Activated CD8-positive, alpha-beta memory T cell treated with anti-CD3 and anti-CD28 coated beads, Interleukin-2, amount 10 ng/mL, durations not matched to agents 7 days and 5 days (primary cell): Measurements from ENCODE around the gene C1orf167. TPM values are rescaled to one million over a fixed set of nuclear protein-coding genes. Genes with fewer than 3 reads are reported as not detected.

Experiments
- ATAC-seq: fragments of 150-1000 bp; cut with Tn5 transposase; one replicate; pipeline ENCODE4 v1.10.0; 2021; ENCODE audit warnings: moderate library complexity
- CTCF ChIA-PET: fragments of 350-600 bp; sonication (Branson Sonifier 250); formaldehyde crosslinking; loops from one replicate; lab custom pipeline; 2021; ENCODE audit warnings: antibody characterized with exemption; lab: Charles Lee
- DNase-seq: peaks from one replicate; pipeline ENCODE4 v3.0.0-alpha.2; 2020
- H3K27ac Mint-ChIP-seq: one replicate; pipeline ENCODE4 v1.8.0; 2021; ENCODE audit warnings: mild to moderate bottlenecking, mixed read lengths
- H3K27me3 Mint-ChIP-seq: one replicate; pipeline ENCODE4 v1.8.0; 2021; ENCODE audit warnings: mixed read lengths
- H3K36me3 Mint-ChIP-seq: one replicate; pipeline ENCODE4 v1.8.0; 2021; ENCODE audit warnings: mild to moderate bottlenecking, mixed read lengths
- H3K4me1 Mint-ChIP-seq: one replicate; pipeline ENCODE4 v1.8.0; 2021; ENCODE audit warnings: mixed read lengths
- H3K4me3 Mint-ChIP-seq: one replicate; pipeline ENCODE4 v1.8.0; 2021; ENCODE audit warnings: mild to moderate bottlenecking, moderate library complexity, mixed read lengths
- H3K9me3 Mint-ChIP-seq: one replicate; pipeline ENCODE4 v1.8.0; 2022; ENCODE audit warnings: low read depth, mixed read lengths
- total RNA-seq, 2 experiments: library from RNA; stranded (reverse); gene quantifications; one replicate each; pipeline ENCODE4 v1.2.3, GENCODE V29; 2021

The C1orf167 gene
- total RNA-seq, 2 experiments from 2014 or later = not detected

DNA sequence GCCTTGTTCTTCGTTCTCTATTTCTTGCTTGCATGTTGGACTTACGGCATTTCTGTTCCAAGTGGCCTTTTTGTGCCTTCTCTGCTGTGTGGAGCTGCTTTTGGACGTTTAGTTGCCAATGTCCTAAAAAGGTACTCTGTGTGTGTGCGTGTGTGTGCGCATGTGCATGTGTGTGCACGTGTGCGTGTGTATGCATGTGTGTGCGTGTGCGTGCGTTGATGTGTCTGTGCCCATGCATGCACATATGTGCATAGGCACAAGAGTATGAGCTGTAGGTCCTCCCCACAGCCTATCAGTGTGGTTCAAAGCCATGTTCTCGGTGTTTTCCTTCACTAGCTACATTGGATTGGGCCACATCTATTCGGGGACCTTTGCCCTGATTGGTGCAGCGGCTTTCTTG lies 71.9 kb downstream of the C1orf167 start:
- Mint-ChIP-seq H3K9me3 (no peaks in the 10 kb centered on the region), H3K36me3 (peaks cover 13% of the 10 kb centered on the region), H3K4me1 (no peaks in the 10 kb centered on the region), H3K4me3 (no peak overlapping the region), H3K27ac (no peak overlapping the region), H3K27me3 (no peaks in the 10 kb centered on the region)
- CTCF ChIA-PET = no interaction called here
- no peak for ATAC-seq
- no peak for DNase-seq

DNA sequence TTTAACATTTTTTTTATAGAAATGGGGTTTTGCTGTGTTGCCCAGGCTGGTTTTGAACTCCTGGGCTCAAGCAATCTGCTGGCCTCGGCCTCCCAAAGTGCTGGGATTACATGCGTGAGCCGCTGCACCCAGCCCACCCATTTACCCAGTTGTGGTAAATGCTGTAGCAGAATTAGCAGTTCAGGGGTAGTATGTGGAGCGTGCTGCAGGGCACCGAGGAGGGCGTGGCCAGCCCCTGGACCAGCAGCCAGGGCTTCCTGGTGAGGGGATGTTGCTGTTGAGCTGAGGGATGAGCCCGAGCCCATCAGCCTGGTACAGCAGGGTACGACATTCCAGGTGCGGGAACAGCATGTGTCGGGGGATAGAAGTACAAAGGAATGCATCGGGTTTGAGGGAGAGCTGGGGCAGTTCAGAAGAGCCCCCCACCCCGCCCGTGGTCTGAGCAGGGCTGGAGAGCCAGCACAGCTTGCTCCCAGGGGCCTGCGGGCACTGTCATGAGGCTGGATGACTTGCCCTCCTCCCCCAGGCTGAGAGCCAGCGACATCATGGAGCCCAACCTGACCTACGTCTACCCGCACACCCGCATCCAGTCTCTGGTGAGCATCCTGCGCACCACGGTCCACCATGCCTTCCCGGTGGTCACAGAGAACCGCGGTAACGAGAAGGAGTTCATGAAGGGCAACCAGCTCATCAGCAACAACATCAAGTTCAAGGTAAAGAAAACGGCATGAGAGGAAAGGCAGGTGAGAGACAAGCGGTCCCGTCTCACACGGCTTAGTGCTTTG lies 73.6 kb downstream of the C1orf167 start:
- H3K4me3 Mint-ChIP-seq = no peak overlapping the region
- no peak for DNase-seq
- CTCF ChIA-PET = interaction anchor here (1.9 kb wide), 1 partner anchor 57 kb away, joined by 7 read pairs; no protein-coding TSS in a partner anchor
- no peaks in the 10 kb centered on the region for H3K9me3 Mint-ChIP-seq
- H3K27ac Mint-ChIP-seq = no peak overlapping the region
- no peak for ATAC-seq
- H3K36me3 Mint-ChIP-seq = peaks cover 9% of the 10 kb centered on the region
- H3K27me3 Mint-ChIP-seq = no peaks in the 10 kb centered on the region
- H3K4me1 Mint-ChIP-seq = no peaks in the 10 kb centered on the region

DNA sequence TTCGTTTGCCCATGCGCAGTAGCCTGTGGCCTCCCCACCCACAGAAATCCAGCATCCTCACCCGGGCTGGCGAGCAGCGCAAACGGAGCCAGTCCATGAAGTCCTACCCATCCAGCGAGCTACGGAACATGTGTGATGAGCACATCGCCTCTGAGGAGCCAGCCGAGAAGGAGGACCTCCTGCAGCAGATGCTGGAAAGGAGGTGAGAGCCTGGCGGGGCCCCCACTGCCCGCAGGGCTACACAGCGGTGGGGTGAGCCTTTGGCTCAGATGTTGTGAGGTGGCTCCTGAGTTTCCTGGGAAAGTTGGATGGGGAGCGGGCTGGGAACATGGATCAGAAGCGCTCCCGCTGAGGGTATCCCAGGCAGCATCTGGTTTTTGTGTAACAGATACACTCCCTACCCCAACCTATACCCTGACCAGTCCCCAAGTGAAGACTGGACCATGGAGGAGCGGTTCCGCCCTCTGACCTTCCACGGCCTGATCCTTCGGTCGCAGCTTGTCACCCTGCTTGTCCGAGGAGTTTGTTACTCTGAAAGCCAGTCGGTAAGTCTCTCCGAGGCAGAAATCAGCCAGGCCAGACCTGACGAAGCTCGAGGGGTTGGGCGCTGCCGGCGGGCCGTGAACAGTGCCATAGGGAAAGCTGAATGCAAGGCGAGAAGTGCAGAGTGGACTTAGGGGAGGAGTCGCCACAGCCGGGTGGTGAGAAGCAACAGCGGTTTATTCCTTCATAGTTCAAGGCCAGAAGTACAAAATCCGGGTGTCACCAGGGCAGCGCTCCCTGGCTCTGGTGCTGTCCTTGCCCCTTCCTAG lies 75.2 kb downstream of the C1orf167 start:
- Mint-ChIP-seq H3K36me3 (peaks cover 12% of the 10 kb centered on the region), H3K27me3 (no peaks in the 10 kb centered on the region), H3K9me3 (no peaks in the 10 kb centered on the region), H3K27ac (no peak overlapping the region), H3K4me1 (no peaks in the 10 kb centered on the region), H3K4me3 (no peak overlapping the region)
- DNase-seq = no peak
- CTCF ChIA-PET = interaction anchor here (1.2 to 3.7 kb wide), 9 partner anchors 10 to 194 kb away, joined by 3 to 21 read pairs (median 7); no protein-coding TSS in a partner anchor
- ATAC-seq = no peak

DNA sequence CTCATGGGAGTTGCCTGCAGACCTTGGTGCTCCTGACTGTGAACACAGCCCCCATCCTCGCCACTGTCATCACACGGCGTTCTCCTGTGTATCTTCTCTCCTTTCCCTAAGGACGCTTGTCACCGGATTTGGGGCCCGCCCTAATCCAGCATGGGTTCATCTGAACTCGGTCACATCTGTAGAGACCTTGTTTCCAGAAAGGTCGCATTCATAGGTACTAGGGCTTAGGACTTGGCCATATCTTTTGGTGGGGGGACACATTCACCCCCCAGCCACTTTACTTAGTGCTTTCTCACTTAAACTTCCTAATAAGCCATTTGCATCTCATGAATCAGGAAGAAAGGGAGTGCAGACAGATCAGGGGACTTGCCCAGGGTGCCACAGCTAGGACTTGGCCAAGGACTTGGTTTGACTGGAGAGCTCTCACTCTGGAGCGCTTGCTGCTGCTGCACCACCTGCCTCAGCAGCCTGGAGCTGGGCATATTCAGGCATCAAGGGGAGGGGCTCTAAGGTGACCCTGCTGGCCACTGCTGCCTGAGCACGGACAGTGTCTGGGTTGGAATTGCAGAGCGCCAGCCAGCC lies 75.9 kb downstream of the C1orf167 start:
- ATAC-seq (no peak), DNase-seq (no peak)
- Mint-ChIP-seq H3K36me3 (peaks cover 12% of the 10 kb centered on the region), H3K4me3 (no peak overlapping the region), H3K27ac (no peak overlapping the region), H3K9me3 (no peaks in the 10 kb centered on the region), H3K27me3 (no peaks in the 10 kb centered on the region), H3K4me1 (no peaks in the 10 kb centered on the region)
- CTCF ChIA-PET = interaction anchor here (0.6 to 3.7 kb wide), 37 partner anchors 10 to 458 kb away, joined by 3 to 21 read pairs (median 3); partner anchors contain the start of genes CLCN6, MFN2, MTHFR and NPPA

DNA sequence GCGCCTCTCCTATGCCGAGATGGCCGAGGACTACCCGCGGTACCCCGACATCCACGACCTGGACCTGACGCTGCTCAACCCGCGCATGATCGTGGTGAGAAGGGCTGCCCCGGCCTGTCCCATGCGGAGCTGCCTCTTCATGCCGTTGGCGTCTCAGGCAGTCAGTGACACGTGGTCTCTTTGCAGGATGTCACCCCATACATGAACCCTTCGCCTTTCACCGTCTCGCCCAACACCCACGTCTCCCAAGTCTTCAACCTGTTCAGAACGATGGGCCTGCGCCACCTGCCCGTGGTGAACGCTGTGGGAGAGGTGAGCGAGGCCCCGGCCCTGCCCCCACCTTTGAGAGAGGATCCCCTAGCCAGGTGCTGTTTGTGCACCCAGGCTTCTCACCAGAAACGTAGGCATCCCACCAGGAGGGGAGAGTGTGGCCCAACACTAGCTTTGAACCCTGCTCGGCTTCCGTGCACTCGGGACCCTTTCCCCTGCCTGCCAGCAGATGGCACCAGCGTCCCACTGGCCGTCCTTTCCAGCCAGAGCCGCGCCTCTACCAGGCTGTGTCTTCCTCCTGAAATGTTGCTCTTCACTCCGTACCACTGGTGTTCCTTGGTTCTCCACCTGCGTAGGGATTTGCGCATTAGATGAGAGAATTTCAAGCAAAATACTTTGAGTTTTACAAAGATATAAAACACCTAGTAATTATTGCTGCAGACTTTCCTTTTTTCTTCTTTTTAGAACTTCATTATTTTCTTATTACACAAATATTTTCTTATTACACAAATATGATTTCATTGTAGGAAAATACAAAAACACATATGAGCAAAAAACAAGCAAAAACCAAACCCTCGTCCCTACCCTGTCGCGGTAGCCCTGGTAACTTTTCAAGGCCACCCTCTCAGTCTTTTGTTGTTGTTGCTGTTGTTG lies 76.6 kb downstream of the C1orf167 start:
- ATAC-seq (peak; percentile 94), DNase-seq (peak; percentile 77)
- Mint-ChIP-seq H3K4me3 (no peak overlapping the region), H3K27me3 (no peaks in the 10 kb centered on the region), H3K4me1 (no peaks in the 10 kb centered on the region), H3K9me3 (no peaks in the 10 kb centered on the region), H3K27ac (no peak overlapping the region), H3K36me3 (peaks cover 12% of the 10 kb centered on the region)
- CTCF ChIA-PET = interaction anchor here (0.6 to 3.7 kb wide), 38 partner anchors 9 to 457 kb away, joined by 3 to 21 read pairs (median 3); partner anchors contain the start of genes CLCN6, MFN2, MTHFR and NPPA

Other genes with a start within 250 kb of the C1orf167 start
- 1 to 10 TPM; 1.8 to 4.6 TPM for gene FBXO2, start 107.8 kb upstream of the C1orf167 start, total RNA-seq
- gene FBXO44, start 107.3 kb upstream of the C1orf167 start, total RNA-seq = 10 to 100 TPM; 28.6 to 39.9 TPM
- gene FBXO6, start 98.0 kb upstream of the C1orf167 start, total RNA-seq = 10 to 100 TPM; 36.2 to 40.3 TPM
- gene MAD2L2, start 81.0 kb upstream of the C1orf167 start, total RNA-seq = 10 to 100 TPM; 85.4 to 94.8 TPM
- 1 to 10 TPM; 1.0 to 2.1 TPM for gene DRAXIN, start 70.5 kb upstream of the C1orf167 start, total RNA-seq
- 10 to 100 TPM; 45.5 to 59.9 TPM for gene AGTRAP, start 26.1 kb upstream of the C1orf167 start, total RNA-seq
- 10 to 100 TPM; 24.1 to 30.0 TPM for gene MTHFR, start 43.8 kb downstream of the C1orf167 start, total RNA-seq
- 10 to 100 TPM; 20.0 to 21.1 TPM for gene CLCN6, start 44.0 kb downstream of the C1orf167 start, total RNA-seq
- not detected for gene NPPA, start 85.6 kb downstream of the C1orf167 start, total RNA-seq
- not detected for gene NPPB, start 96.8 kb downstream of the C1orf167 start, total RNA-seq
- 10 to 100 TPM; 44.2 to 44.6 TPM for gene KIAA2013, start 164.2 kb downstream of the C1orf167 start, total RNA-seq
- gene PLOD1, start 172.5 kb downstream of the C1orf167 start, total RNA-seq = 10 to 100 TPM; 17.6 to 20.8 TPM
- gene MFN2, start 218.3 kb downstream of the C1orf167 start, total RNA-seq = 10 to 100 TPM; 57.7 to 67.5 TPM